GM19238 (cell line): ENCODE measurements around the gene VPS13C.
A peak's percentile ranks its signal among the peaks of the same experiment; 100 is the strongest.

Experiments used
- DNase-seq: peaks from one replicate; pipeline ENCODE4 v3.0.0; 2011; ENCODE audit warnings: low spot score; ENCODE audit not compliant: insufficient read length

VPS13C gene

GRCh38 chr15:61857169-61857829 lies 202.9 kb downstream of the VPS13C start:
- no peak for DNase-seq

GRCh38 chr15:61856295-61856694 lies 204.0 kb downstream of the VPS13C start:
- no peak for DNase-seq

- no peak for DNase-seq
Observed at GRCh38 chr15:61853195-61853594, 207.1 kb downstream of the VPS13C start.

GRCh38 chr15:61851955-61852354 lies 208.3 kb downstream of the VPS13C start:
- DNase-seq, result no peak

GRCh38 chr15:61849447-61849846 lies 210.8 kb downstream of the VPS13C start:
- no peak for DNase-seq

- no peak for DNase-seq
Observed at GRCh38 chr15:61841466-61841865, 218.8 kb downstream of the VPS13C start.

DNA sequence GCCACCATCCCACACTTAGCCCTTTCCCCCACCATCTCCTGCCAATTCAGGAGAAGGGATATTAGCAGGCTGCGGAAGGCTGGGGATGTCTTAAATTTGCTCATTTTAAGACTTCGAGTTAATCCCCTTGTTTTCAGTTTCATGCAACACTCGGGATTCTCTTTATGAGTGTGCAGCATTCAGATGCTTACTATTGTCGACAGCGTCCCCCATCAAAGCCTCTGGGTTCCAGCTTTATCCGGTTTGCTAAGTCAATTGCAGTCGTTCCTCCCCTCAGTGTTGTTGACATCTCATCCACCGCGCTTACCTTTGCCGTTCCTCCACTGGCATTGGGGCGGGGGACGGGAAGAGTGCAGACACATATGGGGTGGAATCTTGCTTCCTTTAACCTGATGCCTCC lies 220.2 kb downstream of the VPS13C start:
- DNase-seq, result no peak

DNA sequence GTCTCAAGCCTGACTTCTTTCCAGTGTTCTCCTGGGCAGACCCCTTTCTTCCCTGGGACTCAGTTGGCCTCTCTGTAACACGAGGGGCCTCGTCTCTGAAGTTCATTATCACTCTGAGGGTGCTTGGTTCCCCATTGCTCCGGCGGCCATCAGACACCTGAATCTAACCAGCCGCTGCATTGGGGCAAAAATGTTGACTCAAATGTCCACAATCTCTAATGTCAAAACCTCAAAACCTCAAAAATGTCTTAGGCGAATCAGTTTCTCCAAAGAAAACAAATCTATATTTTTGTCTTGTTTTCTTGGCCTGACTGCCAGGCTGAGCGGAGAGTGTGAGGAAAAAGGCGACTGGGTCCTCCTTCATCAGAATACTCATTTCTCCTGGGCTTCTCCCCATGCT lies 220.7 kb downstream of the VPS13C start:
- DNase-seq, result no peak

- peak; percentile 50 for DNase-seq
Observed at GRCh38 chr15:61835496-61836106, 224.6 kb downstream of the VPS13C start.

DNA sequence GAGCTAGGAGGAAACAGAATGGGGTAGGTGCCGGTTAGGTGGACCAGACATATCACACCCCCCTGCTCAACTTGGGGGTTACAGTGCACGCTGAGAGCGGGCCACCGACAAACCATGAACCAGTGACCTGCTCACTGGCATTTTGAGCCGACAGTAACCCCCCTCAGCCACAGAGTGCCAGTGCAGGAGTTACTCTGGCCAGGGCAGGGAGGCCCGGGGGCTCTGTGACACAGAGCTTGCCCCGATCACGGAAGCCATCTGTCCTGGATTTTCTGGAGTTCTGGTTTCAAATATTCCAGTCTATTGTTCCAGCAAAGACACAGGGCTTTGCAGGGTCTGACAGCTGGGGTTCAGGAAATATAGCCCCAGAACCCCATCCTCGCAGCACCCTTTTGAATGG lies 225.2 kb downstream of the VPS13C start:
- no peak for DNase-seq

GRCh38 chr15:61834076-61834697 lies 226.1 kb downstream of the VPS13C start:
- peak; percentile 40 for DNase-seq

- DNase-seq, result no peak
Observed at GRCh38 chr15:61832223-61832622, 228.0 kb downstream of the VPS13C start.

DNA sequence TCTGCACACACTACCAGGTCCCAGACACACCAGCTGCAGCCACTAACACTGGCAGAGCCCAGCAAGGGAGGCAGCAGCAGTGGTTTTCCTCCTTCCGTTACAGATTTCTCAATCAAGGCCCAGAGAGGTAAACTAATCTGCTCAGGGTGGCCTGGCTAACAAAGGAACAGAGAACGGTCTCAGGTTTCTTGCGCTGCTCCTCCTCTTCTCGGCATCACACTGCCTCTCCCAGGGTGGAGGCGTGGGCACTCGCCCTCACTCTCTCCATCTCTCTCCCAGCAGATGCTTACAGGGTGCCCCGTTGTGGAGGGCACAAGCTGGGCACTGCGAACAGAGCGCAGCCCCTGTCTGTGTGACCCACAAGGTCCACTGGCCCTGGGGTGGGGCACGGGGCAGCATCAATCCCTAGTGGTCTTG lies 228.7 kb downstream of the VPS13C start:
- DNase-seq, result no peak

DNA sequence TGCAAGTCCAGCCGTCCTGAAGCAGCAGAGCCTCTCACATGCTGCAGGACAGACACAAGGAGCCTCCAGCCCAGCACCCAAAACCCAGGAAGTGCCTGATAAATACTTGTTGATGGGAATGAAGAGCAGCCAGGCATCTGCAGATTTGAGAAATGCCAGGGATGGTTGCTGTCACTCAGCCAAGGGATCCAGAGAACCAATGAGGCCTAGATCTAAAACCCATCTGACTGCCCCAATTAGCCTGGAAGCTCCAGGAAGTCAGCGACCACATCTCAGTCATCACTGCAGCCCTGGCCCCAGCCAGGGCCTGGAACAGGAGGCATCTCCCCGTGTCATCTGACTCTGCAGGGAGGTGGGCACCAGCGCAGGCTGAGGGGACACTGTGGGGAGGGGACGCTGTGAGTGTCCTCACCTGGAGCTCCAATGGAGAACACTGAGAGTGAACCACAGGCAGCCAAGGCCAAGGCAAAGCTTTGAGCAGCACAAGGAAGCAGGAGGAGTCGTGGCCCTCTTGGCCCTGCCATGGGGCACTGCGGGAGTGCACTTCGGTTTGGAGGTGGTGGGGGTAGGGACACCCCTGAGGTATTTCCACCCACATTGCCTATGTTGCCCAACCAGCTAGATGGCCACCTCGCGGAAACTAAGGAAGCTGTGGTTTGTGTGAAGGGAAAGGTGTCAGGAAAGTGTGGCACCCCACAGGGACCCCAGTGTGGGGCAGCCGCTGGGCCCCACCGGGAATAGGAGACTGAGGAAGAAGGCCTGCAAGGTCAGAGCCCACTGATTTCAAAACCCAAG lies 229.5 kb downstream of the VPS13C start:
- no peak for DNase-seq

DNA sequence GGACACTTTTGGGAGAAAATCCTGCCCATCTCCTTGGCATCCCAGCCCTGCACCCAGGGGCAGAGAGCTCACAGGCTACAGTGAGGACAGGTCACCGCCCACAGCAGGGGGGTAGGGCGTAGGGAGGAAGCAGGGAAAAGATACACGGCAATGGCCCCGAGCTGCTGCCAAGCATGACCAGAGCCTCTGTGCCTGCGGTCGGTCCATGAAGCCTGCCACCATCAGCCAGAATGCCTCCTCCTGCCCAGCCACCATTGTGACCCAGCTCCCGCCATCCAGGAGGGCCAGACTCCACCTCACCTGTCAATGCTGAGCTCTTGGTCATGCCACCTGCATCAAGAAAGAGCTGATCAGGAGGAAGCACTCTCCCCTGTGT lies 230.7 kb downstream of the VPS13C start:
- no peak for DNase-seq

DNA sequence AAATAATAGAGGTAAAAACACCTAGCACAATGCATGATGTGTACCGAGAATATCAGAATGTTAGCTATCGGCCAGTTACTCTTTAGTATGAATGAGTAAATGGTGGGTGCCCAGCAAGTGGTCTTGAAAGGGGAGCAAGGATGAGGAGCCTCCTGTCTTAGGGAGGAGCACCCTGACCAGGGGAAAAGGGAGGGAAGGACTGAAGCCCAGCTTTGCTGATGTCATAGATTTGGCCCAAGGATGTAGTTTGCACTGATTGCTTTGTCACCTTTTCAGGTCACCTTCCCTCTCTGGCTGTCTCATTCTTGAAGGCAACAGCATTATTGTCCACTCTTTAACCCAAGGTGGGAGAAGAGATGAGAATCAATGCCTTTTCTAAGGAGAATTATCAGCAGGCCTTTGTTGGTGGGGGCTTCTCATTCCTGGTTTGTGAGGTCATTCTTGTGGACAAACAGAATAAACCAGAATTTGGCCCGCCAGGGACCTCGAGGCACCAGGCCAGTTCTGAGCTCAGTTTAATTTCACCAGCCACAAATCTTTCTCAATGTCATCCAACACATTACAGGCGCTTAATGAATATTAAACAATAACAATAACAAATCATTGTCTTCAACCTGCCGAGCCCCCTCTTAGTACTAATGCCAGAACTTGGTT lies 231.3 kb downstream of the VPS13C start:
- DNase-seq, result no peak

DNA sequence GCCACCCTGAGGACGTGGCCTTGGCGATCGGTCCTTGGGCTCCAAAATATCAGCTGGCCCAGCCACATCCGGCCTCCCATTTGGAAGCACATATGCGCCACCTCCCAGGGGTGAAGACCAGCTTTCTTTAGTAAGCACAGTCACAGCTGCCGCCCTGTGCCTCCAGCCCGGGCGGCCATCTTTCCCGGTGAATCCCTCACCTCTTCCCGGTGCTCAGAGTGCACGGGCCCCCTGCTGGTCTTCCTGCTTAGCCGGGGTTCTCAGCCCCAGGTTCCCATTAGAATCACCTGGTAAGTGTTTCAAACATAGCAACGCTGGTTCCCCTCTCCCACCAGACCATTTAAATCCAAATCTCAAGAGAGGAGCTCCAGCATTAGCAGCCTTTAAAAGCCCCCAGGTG lies 232.2 kb downstream of the VPS13C start:
- DNase-seq, result no peak

DNA sequence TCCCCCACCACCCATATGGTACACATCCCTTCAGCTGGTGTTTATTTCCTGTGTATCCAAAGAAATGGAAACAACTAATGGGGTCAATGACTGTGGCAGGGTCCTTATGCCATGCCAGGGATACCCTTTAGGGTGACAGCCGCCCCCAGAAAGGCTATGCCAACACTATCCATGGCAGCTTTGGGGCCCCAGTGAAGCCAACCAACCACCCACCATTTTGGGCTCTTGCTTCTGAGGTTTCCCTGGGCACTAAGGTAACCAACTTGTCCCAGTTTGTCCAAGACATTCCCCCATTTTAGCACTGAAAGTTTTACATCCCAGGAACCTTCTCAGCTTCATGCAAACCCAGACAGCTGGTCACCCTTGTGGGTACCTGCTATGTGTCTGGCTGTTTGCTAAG lies 233.1 kb downstream of the VPS13C start:
- no peak for DNase-seq

DNA sequence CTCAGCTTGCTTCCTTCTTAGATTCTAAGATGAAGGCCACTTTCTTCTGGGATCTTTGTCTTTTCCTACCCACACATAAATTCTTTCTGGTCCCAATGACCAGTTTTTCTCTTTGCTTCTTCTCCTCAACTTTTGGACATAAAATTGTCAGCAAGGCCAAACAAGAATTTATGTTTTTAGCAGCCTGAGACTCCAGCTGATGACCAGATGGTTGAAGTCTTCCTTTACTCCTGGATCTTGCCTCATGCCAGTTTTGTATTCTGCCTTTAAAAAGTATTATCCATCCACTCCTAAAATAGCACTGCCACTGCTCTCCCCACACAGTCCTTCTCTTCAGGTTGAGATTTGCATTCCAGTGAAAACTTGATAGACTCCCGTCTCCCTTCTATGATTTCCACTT lies 236.0 kb downstream of the VPS13C start:
- DNase-seq, result no peak

- no peak for DNase-seq
Observed at GRCh38 chr15:61822511-61822910, 237.7 kb downstream of the VPS13C start.

DNA sequence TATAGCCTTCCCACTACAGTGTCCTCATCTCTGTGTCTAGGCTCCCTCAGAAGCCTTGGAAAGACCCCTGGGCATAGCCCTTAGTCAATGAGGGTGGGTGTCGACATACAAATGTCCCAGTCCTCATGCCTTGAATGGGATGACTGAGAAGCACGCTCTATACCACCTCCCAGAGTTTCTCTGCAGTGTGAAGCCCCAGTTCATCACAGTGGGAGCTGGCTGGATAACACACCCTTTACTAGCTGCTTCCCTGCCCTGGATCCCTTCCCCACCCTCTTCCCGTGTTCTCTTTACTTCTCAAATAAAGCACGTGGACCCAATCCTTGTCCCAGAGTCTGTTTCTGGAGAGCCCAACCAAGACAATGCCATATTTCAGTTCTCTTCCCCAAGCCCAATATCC lies 239.3 kb downstream of the VPS13C start:
- no peak for DNase-seq

DNA sequence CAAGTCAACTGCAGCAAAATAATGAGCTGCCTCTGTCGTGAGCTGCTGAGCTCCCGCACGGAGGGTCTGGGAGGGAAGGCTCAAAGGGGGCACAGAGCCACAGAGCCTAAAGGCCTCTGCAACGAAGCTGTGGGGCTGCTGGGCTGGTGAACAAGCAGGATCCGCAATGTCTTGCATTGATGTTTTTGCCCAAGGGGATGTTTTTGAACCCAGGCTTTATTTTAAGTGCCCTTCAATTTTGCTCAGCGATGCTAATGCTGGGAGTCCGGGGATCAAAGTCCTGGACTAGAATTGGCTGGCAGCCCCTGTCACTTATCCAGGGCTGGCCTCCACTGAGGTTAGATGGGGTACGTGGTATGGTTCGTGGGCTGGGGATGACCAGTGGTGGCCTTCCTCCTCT lies 240.0 kb downstream of the VPS13C start:
- DNase-seq, result no peak
